Stimulated activated CD4-positive, alpha-beta T cell treated with anti-CD3 and anti-CD28 coated beads, TNF-alpha, amount 100 ng/mL, for 1 hour (primary cell): Measurements from ENCODE around the gene ASPRV1.
A peak's percentile ranks its signal among the peaks of the same experiment; 100 is the strongest.

Source experiments
- DNase-seq, 3 donors: peaks; one replicate each; pipeline ENCODE4 v3.0.0-alpha.2; 2020; ENCODE audit warnings: low read depth in 3 of 3, low spot score in 1 of 3

ASPRV1 gene

GRCh38 chr2:69943843-69944525 lies 17.4 kb downstream of the ASPRV1 start:
- DNase-seq: no peak

- no peak for DNase-seq
Observed at GRCh38 chr2:69943000-69943842, 18.2 kb downstream of the ASPRV1 start.

- DNase-seq: no peak
Observed at GRCh38 chr2:69940691-69941090, 20.7 kb downstream of the ASPRV1 start.

- DNase-seq: no peak
Observed at GRCh38 chr2:69939722-69940121, 21.7 kb downstream of the ASPRV1 start.

GRCh38 chr2:69937968-69938367 lies 23.5 kb downstream of the ASPRV1 start:
- no peak for DNase-seq

- DNase-seq: no peak
Observed at GRCh38 chr2:69936906-69937305, 24.5 kb downstream of the ASPRV1 start.

- DNase-seq: no peak
Observed at GRCh38 chr2:69935011-69935410, 26.4 kb downstream of the ASPRV1 start.

GRCh38 chr2:69934614-69934908 lies 26.9 kb downstream of the ASPRV1 start:
- DNase-seq: no peak

GRCh38 chr2:69933839-69934613 lies 27.4 kb downstream of the ASPRV1 start:
- no peak for DNase-seq

- no peak for DNase-seq
Observed at GRCh38 chr2:69933254-69933828, 28.1 kb downstream of the ASPRV1 start.

- DNase-seq: no peak
Observed at GRCh38 chr2:69932596-69932922, 28.9 kb downstream of the ASPRV1 start.

GRCh38 chr2:69931832-69932595 lies 29.4 kb downstream of the ASPRV1 start:
- DNase-seq: no peak

- no peak for DNase-seq
Observed at GRCh38 chr2:69926849-69927515, 34.4 kb downstream of the ASPRV1 start.

GRCh38 chr2:69923116-69923515 lies 38.3 kb downstream of the ASPRV1 start:
- DNase-seq: no peak

- no peak for DNase-seq
Observed at GRCh38 chr2:69918401-69918800, 43.0 kb downstream of the ASPRV1 start.

- no peak for DNase-seq
Observed at GRCh38 chr2:69917852-69918251, 43.6 kb downstream of the ASPRV1 start.

- no peak for DNase-seq
Observed at GRCh38 chr2:69916106-69916505, 45.3 kb downstream of the ASPRV1 start.

- peak in 1 of 3 donors; percentile 97 for DNase-seq
Observed at GRCh38 chr2:69914950-69915945, 46.2 kb downstream of the ASPRV1 start, which contains the start of gene MXD1. TSS of gene MXD1 (plus strand) at chr2:69915109. CDS start at chr2:69915331, 222 bp downstream.
